ENCODE data around the gene CCDC12. TPM values are rescaled to one million over a fixed set of nuclear protein-coding genes. Genes with fewer than 3 reads are reported as not detected.

The CCDC12 gene
- total and polyA plus RNA-seq, 12 donors: 33.2 to 145 (median 70.0) TPM

- Histone ChIP-seq H3K27me3 (no peaks in the 10 kb centered on the region), H3K9me3 (replicated peaks in 1 of 3) (no peaks in the 10 kb centered on the region), H3K4me3 (no peak overlapping the region), H3K36me3 (replicated peaks in 1 of 2) (no peaks in the 10 kb centered on the region), H3K4me1 (replicated peaks in 1 of 2) (peaks cover 31 to 51% of the 10 kb centered on the region in 2 donors), H3K27ac (peak overlapping the region; percentile 36 to 84 (median 69))
- no peak for TF ChIP-seq CTCF (IDR thresholded peaks at IDR 0.05)
- TF ChIP-seq POLR2A (IDR thresholded peaks at IDR 0.05): no peak
- peak in 4 of 7 donors; percentile 54 to 67 (median 56) for DNase-seq
- 23 to 39% (median 27%) methylated on average over 3 to 4 of the region's 4 CpGs for WGBS, 4 donors
- intact Hi-C loops (cut with DNase I): no loop called here
Observed at GRCh38 chr3:46960081-46960701, 16.4 kb downstream of the CCDC12 start.

GRCh38 chr3:46959161-46959511, 17.4 kb downstream of the CCDC12 start:
- peaks cover 28 to 56% of the 10 kb centered on the region in 2 donors for H3K4me1 ChIP-seq (replicated peaks in 1 of 2)
- 83 to 95% (median 85%) methylated on average over 4 to 6 of the region's 6 CpGs for WGBS, 4 donors
- H3K27ac ChIP-seq: peak overlapping the region in 4 of 5 donors; percentile 36 to 84 (median 72)
- TF ChIP-seq CTCF (IDR thresholded peaks at IDR 0.05) (no peak), POLR2A (IDR thresholded peaks at IDR 0.05) (no peak)
- H3K9me3 ChIP-seq (replicated peaks in 1 of 3): no peaks in the 10 kb centered on the region
- intact Hi-C loops (cut with DNase I): no loop called here
- H3K4me3 ChIP-seq: no peak overlapping the region
- DNase-seq: no peak
- H3K27me3 ChIP-seq: no peaks in the 10 kb centered on the region
- H3K36me3 ChIP-seq (replicated peaks in 1 of 2): no peaks in the 10 kb centered on the region

- Histone ChIP-seq H3K4me3 (no peak overlapping the region), H3K9me3 (replicated peaks in 1 of 3) (no peaks in the 10 kb centered on the region), H3K36me3 (replicated peaks in 1 of 2) (no peaks in the 10 kb centered on the region), H3K4me1 (replicated peaks in 1 of 2) (peaks cover 33 to 61% of the 10 kb centered on the region in 2 donors), H3K27ac (peak overlapping the region in 2 of 5 donors; percentile 69 to 84), H3K27me3 (no peaks in the 10 kb centered on the region)
- no peak for TF ChIP-seq POLR2A (IDR thresholded peaks at IDR 0.05)
- no peak for TF ChIP-seq CTCF (IDR thresholded peaks at IDR 0.05)
- intact Hi-C loops (cut with DNase I): no loop called here
- DNase-seq: no peak
- WGBS, 4 donors: 85 to 91% (median 89%) methylated on average over 9 of the region's 9 CpGs
Observed at GRCh38 chr3:46958467-46959160, 17.9 kb downstream of the CCDC12 start.

DNA sequence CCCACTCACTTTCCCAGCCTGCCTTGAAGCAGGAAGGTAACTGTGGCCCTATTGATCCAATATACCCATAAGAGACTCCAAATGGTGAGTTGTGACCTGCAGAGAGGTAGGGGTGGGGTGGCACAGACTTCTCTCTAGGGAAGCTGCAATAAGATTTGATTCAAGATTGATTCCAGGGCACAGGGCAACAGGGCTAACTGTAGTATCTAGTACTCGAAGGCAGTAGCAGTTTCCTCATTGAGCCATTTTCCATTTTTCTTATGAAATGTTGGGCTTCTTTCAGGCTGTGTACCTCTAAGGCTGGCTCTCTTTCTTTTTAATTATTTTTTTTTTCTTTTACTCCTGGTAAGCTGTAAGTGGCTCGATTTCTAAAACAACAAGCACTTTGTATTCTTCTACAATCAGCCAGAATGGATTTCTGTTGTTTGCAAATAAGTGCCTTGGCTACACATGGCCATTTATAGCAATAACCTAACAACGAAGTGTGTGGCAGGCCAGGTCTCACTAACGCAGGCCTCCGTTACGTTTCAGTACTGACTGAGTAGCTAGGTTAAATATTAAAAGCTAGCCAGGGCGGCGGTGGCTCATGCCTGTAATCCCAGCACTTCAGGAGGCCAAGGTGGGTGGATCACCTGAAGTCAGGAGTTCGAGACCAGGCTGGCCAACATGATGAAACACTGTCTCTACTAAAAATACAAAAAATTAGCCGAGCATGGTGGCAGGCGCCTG, 19.3 kb downstream of the CCDC12 start:
- Histone ChIP-seq H3K4me3 (no peak overlapping the region), H3K4me1 (replicated peaks in 1 of 2) (peaks cover 41 to 75% of the 10 kb centered on the region in 2 donors), H3K9me3 (replicated peaks in 1 of 3) (no peaks in the 10 kb centered on the region), H3K36me3 (replicated peaks in 1 of 2) (no peaks in the 10 kb centered on the region), H3K27ac (peak overlapping the region in 3 of 5 donors; percentile 6 to 18 (median 17)), H3K27me3 (no peaks in the 10 kb centered on the region)
- intact Hi-C loops (cut with DNase I): no loop called here
- 76 to 87% (median 80%) methylated on average over 10 to 11 of the region's 11 CpGs for WGBS, 4 donors
- no peak for TF ChIP-seq CTCF (IDR thresholded peaks at IDR 0.05)
- TF ChIP-seq POLR2A (IDR thresholded peaks at IDR 0.05): no peak
- no peak for DNase-seq

Measured in adrenal gland (tissue), 12 donors.